ENCODE results near the gene KLHDC10. TPM values are rescaled to one million over a fixed set of nuclear protein-coding genes. Genes with fewer than 3 reads are reported as not detected.

KLHDC10 gene
- total RNA-seq, 1 experiment from 2014 or later, result 37.5 TPM

DNA sequence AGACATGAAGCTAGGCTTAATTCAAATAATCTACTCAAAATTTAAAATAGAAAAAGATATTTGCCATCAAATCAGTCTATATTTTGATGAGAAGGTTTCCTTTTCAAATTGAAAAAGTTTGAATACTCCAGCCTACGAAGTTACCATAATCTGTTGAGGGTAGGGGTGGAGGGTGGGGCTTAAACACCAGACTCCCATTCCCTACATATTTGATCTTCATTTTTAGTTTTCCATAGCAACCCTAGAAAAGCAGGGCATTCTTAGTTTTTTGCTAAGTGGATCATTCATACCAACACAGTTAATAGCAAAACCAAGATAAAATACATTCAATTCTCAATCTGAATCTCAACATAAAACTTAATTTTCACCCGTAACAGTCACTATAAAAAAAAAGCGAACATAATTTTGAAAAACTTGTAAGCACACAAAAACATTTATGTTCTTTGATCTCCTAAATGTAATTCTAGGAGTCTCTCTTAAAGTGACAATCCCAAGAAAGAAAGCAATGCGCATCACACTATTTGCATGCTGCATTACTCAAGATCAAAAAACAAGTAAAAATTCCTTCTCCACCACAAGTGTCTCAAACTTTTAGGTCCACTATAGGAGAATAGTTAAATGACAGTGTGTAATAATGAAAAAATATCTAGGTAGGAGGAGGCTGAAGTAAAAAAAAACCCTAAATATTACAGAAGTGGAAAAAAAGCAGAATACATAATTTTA, 104.1 kb downstream of the KLHDC10 start:
- intact Hi-C loops (cut with micrococcal nuclease; ENCODE audit: unreplicated experiment), result no loop called here
- ChIA-PET CTCF (no interaction called here), POLR2A (ENCODE audit: low non-redundant PET) (no interaction called here)

DNA sequence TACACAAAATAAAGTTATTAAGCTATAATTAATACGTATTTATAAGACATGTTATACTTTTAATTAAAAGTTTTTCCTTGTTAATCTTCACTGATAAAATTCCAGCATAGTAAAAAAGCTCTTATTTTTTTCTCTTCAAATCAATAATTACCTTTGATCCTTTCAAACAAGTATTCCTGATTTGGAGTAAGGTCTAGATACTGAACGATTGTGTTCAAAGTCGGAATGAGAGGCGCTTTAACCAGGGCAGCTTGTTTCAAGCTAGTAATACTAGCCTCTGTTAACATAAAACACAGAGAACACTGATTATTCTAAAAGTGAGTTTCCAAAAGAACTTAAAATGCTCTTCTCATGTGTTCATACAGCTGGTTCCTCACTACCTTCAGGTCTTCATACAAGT, 107.9 kb downstream of the KLHDC10 start:
- Histone ChIP-seq H3K4me3 (ENCODE audit: low read depth, low read length, poor library complexity, severe bottlenecking) (no peak overlapping the region), H3K4me1 (ENCODE audit: insufficient read depth, low read length, poor library complexity, severe bottlenecking) (no peaks in the 10 kb centered on the region), H3K27ac (ENCODE audit: low read depth, low read length, poor library complexity, severe bottlenecking) (no peak overlapping the region), H3K36me3 (ENCODE audit: insufficient read depth, low read length, poor library complexity, severe bottlenecking) (peaks cover 61% of the 10 kb centered on the region), H3K9me3 (ENCODE audit: low read depth, low read length, poor library complexity, severe bottlenecking) (no peaks in the 10 kb centered on the region), H3K27me3 (replicated peaks; ENCODE audit: insufficient read depth, low read depth, low read length, poor library complexity) (no peaks in the 10 kb centered on the region)
- ChIA-PET CTCF (no interaction called here), POLR2A (ENCODE audit: low non-redundant PET) (interaction anchor here (0.7 kb wide), 1 partner anchor 179 kb away, joined by 3 read pairs; no protein-coding TSS in a partner anchor)
- no TSS peak for BruUV-seq (replicated peaks)
- TF ChIP-seq, protein P1, sequence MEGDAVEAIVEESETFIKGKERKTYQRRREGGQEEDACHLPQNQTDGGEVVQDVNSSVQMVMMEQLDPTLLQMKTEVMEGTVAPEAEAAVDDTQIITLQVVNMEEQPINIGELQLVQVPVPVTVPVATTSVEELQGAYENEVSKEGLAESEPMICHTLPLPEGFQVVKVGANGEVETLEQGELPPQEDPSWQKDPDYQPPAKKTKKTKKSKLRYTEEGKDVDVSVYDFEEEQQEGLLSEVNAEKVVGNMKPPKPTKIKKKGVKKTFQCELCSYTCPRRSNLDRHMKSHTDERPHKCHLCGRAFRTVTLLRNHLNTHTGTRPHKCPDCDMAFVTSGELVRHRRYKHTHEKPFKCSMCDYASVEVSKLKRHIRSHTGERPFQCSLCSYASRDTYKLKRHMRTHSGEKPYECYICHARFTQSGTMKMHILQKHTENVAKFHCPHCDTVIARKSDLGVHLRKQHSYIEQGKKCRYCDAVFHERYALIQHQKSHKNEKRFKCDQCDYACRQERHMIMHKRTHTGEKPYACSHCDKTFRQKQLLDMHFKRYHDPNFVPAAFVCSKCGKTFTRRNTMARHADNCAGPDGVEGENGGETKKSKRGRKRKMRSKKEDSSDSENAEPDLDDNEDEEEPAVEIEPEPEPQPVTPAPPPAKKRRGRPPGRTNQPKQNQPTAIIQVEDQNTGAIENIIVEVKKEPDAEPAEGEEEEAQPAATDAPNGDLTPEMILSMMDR (conservative IDR thresholded peaks at IDR 0.05; ENCODE audit: low read depth, low read length), result no peak
- no peak for TF ChIP-seq EZH2 (IDR thresholded peaks at IDR 0.05; ENCODE audit: borderline replicate concordance, low read depth, low read length, poor library complexity, severe bottlenecking)
- DNase-seq (ENCODE audit: low spot score), result no peak
- intact Hi-C loops (cut with micrococcal nuclease; ENCODE audit: unreplicated experiment), result no loop called here

More for the DNA sequence above, 104.1 kb downstream of the KLHDC10 start:
- no peak for DNase-seq (ENCODE audit: low spot score)
- Histone ChIP-seq H3K4me3 (ENCODE audit: low read depth, low read length, poor library complexity, severe bottlenecking) (no peak overlapping the region), H3K9me3 (ENCODE audit: low read depth, low read length, poor library complexity, severe bottlenecking) (no peaks in the 10 kb centered on the region), H3K4me1 (ENCODE audit: insufficient read depth, low read length, poor library complexity, severe bottlenecking) (no peaks in the 10 kb centered on the region), H3K27me3 (replicated peaks; ENCODE audit: insufficient read depth, low read depth, low read length, poor library complexity) (no peaks in the 10 kb centered on the region), H3K27ac (ENCODE audit: low read depth, low read length, poor library complexity, severe bottlenecking) (no peak overlapping the region), H3K36me3 (ENCODE audit: insufficient read depth, low read length, poor library complexity, severe bottlenecking) (peaks cover 61% of the 10 kb centered on the region)
- TF ChIP-seq, protein P1 (conservative IDR thresholded peaks at IDR 0.05; ENCODE audit: low read depth, low read length), result no peak
- no peak for TF ChIP-seq EZH2 (IDR thresholded peaks at IDR 0.05; ENCODE audit: borderline replicate concordance, low read depth, low read length, poor library complexity, severe bottlenecking)
- no TSS peak for BruUV-seq (replicated peaks)

GRCh38 chr7:130179631-130180030, 109.3 kb downstream of the KLHDC10 start:
- intact Hi-C loops (cut with micrococcal nuclease; ENCODE audit: unreplicated experiment), result no loop called here
- TF ChIP-seq, protein P1 (conservative IDR thresholded peaks at IDR 0.05; ENCODE audit: low read depth, low read length), result no peak
- no peak for TF ChIP-seq EZH2 (IDR thresholded peaks at IDR 0.05; ENCODE audit: borderline replicate concordance, low read depth, low read length, poor library complexity, severe bottlenecking)
- Histone ChIP-seq H3K4me3 (ENCODE audit: low read depth, low read length, poor library complexity, severe bottlenecking) (no peak overlapping the region), H3K36me3 (ENCODE audit: insufficient read depth, low read length, poor library complexity, severe bottlenecking) (peaks cover 52% of the 10 kb centered on the region), H3K9me3 (ENCODE audit: low read depth, low read length, poor library complexity, severe bottlenecking) (no peaks in the 10 kb centered on the region), H3K4me1 (ENCODE audit: insufficient read depth, low read length, poor library complexity, severe bottlenecking) (no peaks in the 10 kb centered on the region), H3K27ac (ENCODE audit: low read depth, low read length, poor library complexity, severe bottlenecking) (no peak overlapping the region), H3K27me3 (replicated peaks; ENCODE audit: insufficient read depth, low read depth, low read length, poor library complexity) (no peaks in the 10 kb centered on the region)
- ChIA-PET CTCF (no interaction called here), POLR2A (ENCODE audit: low non-redundant PET) (no interaction called here)
- DNase-seq (ENCODE audit: low spot score), result no peak
- no TSS peak for BruUV-seq (replicated peaks)
